Activated B cell treated with CpG ODN at 0.5 μM for 24 hours (primary cell): ENCODE measurements around the gene CSDE1. TPM values are rescaled to one million over a fixed set of nuclear protein-coding genes. Genes with fewer than 3 reads are reported as not detected.

Experiments used
- ATAC-seq: fragments of 200-7000 bp; cut with Tn5 transposase; one replicate; pipeline ENCODE4 v1.10.0; 2021; ENCODE audit warnings: low read depth, mild to moderate bottlenecking, moderate library complexity
- CTCF ChIA-PET: fragments of 350-600 bp; sonication (Branson Sonifier 250); formaldehyde crosslinking; loops from one replicate; lab custom pipeline; 2021; ENCODE audit warnings: antibody characterized with exemption; lab: Charles Lee
- POLR2A ChIA-PET: fragments of 350-600 bp; sonication (Branson Sonifier 250); formaldehyde crosslinking; loops from one replicate; lab custom pipeline; 2021; ENCODE audit warnings: antibody characterized with exemption; lab: Charles Lee
- DNase-seq: peaks from one replicate; pipeline ENCODE4 v3.0.0; 2022
- H3K27ac Mint-ChIP-seq: one replicate; pipeline ENCODE4 v1.8.0; 2020; ENCODE audit warnings: mixed read lengths
- H3K27me3 Mint-ChIP-seq: one replicate; pipeline ENCODE4 v1.8.0; 2021; ENCODE audit warnings: mixed read lengths
- H3K36me3 Mint-ChIP-seq: one replicate; pipeline ENCODE4 v1.8.0; 2021; ENCODE audit warnings: low read depth, mixed read lengths
- H3K4me1 Mint-ChIP-seq: one replicate; pipeline ENCODE4 v1.8.0; 2021; ENCODE audit warnings: mixed read lengths
- H3K4me3 Mint-ChIP-seq: one replicate; pipeline ENCODE4 v1.8.0; 2020; ENCODE audit warnings: mild to moderate bottlenecking, mixed read lengths
- H3K9me3 Mint-ChIP-seq: one replicate; pipeline ENCODE4 v1.8.0; 2020; ENCODE audit warnings: mixed read lengths
- intact Hi-C: fragments of 100-400 bp; cut with micrococcal nuclease; formaldehyde crosslinking; loops from one replicate; pipeline ENCODE4 v1.15.1; 2024
- total RNA-seq: library from RNA; stranded (reverse); gene quantifications from 2 replicates; pipeline ENCODE4 v1.2.3, GENCODE V29; 2022
- TF ChIP-seq, protein P1 (sequence below): fragments of 200-600 bp; IDR thresholded peaks from one replicate; pipeline ENCODE4 v1.8.0; 2022; ENCODE audit warnings: antibody characterized with exemption, mild to moderate bottlenecking

Gene CSDE1
- total RNA-seq, 1 donor from 2014 or later, result 416 TPM

DNA sequence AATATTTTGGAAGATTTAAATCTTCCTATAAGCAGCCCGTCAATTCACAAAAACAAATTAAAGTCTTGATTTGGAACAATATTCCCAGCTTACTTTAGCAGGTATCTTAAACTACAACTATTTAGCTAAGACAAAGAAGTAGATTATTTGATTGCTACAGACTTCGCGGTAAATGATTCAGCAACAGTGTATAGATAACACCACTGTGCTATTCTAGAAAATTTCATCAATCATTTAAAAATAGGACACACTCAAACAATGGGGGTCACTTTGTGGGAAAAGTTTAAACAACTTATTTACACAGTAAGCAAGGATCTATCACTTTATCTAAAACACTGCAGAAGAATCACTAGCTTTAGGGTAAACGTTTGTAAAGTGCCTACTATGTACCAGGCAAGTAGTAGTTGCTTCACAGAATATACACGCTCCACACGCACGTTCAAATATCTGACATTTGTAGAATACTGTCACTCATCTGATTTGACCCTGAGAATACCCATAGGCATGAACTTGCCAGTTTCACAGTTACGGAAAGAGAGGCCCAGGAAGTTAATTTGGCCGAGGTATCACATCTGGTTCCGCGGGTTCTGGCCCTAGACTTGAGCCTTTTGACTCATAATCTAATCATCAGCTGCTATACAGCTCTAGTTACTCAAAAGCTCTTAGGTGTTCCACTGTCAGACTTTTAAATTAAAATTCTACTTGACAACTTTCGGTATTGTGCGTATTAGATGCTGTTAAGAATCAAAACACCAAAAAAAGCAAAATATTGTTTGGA, 88.8 kb downstream of the CSDE1 start:
- Mint-ChIP-seq H3K4me1 (peaks cover 10% of the 10 kb centered on the region), H3K9me3 (no peaks in the 10 kb centered on the region), H3K27ac (no peak overlapping the region), H3K4me3 (peak overlapping the region; percentile 94), H3K36me3 (peaks cover 2% of the 10 kb centered on the region), H3K27me3 (peaks cover 20% of the 10 kb centered on the region)
- TF ChIP-seq, protein P1, sequence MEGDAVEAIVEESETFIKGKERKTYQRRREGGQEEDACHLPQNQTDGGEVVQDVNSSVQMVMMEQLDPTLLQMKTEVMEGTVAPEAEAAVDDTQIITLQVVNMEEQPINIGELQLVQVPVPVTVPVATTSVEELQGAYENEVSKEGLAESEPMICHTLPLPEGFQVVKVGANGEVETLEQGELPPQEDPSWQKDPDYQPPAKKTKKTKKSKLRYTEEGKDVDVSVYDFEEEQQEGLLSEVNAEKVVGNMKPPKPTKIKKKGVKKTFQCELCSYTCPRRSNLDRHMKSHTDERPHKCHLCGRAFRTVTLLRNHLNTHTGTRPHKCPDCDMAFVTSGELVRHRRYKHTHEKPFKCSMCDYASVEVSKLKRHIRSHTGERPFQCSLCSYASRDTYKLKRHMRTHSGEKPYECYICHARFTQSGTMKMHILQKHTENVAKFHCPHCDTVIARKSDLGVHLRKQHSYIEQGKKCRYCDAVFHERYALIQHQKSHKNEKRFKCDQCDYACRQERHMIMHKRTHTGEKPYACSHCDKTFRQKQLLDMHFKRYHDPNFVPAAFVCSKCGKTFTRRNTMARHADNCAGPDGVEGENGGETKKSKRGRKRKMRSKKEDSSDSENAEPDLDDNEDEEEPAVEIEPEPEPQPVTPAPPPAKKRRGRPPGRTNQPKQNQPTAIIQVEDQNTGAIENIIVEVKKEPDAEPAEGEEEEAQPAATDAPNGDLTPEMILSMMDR, result no peak
- ChIA-PET CTCF (interaction anchor here (1.2 kb wide), 1 partner anchor 47 kb away, joined by 4 read pairs; the partner anchor contains the start of gene NRAS), POLR2A (interaction anchor here (0.6 to 1.2 kb wide), 2 partner anchors 89 to 911 kb away, joined by 3 to 5 read pairs; partner anchors contain the start of gene CSDE1)
- intact Hi-C loops, result no loop called here
- ATAC-seq (no peak), DNase-seq (no peak)

DNA sequence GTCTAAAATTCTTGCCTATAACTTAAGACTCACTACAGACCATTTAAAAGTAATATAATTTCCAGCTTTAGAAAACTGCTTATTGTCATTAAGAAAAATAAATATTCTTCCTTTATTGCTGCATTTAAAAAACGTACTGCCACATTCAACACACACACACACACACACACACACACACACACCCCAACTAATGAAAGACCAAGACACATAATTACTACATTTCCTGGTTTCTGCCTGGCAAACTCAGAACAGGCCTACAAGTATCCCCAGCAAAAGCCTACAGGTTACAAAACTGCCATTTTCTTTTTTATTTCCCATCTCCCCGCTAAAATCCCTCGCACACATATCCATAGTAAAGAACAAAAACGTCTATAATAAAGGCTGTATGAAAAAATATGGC, 89.4 kb downstream of the CSDE1 start:
- Mint-ChIP-seq H3K36me3 (peaks cover 2% of the 10 kb centered on the region), H3K4me3 (peak overlapping the region; percentile 94), H3K27me3 (peaks cover 20% of the 10 kb centered on the region), H3K27ac (no peak overlapping the region), H3K9me3 (no peaks in the 10 kb centered on the region), H3K4me1 (peaks cover 10% of the 10 kb centered on the region)
- ChIA-PET CTCF (no interaction called here), POLR2A (no interaction called here)
- DNase-seq, result no peak
- no peak for ATAC-seq
- TF ChIP-seq, protein P1, result no peak
- intact Hi-C loops, result no loop called here

DNA sequence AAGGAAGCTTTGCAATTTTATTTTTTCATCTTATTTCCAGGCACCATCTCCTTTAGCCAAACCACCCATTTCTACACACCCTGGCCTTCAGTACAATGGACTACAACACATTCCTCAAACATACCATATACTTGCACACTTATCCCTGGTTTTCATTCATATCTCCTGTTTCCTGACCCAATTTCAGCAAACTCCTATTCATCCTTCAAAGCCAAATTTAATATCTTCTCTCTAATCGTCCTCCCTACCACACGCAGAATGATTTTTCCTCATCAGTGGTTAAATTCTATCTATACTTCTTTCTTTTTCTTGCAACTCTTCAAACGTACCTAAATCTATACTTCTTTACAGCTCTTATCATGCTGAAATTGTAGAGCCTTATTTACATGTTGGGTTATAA, 90.8 kb downstream of the CSDE1 start:
- Mint-ChIP-seq H3K36me3 (peaks cover 2% of the 10 kb centered on the region), H3K9me3 (no peaks in the 10 kb centered on the region), H3K4me3 (no peak overlapping the region), H3K4me1 (peaks cover 10% of the 10 kb centered on the region), H3K27ac (no peak overlapping the region), H3K27me3 (peaks cover 20% of the 10 kb centered on the region)
- DNase-seq, result no peak
- ChIA-PET POLR2A (no interaction called here), CTCF (no interaction called here)
- intact Hi-C loops, result no loop called here
- no peak for ATAC-seq
- TF ChIP-seq, protein P1, result no peak

Other genes with a start within 250 kb of the CSDE1 start
- gene TRIM33, start 246.8 kb downstream of the CSDE1 start, total RNA-seq, result 38.4 and 41.2 TPM in 2 replicates
- 33.1 and 36.3 TPM in 2 replicates for gene BCAS2, start 176.4 kb downstream of the CSDE1 start, total RNA-seq
- gene DENND2C, start 87.9 kb downstream of the CSDE1 start, total RNA-seq, result 0.20 and 0.32 TPM in 2 replicates
- not detected in 2 replicates for gene AMPD1, start 62.4 kb downstream of the CSDE1 start, total RNA-seq
- gene NRAS, start 41.2 kb downstream of the CSDE1 start, total RNA-seq, result 53.3 and 55.5 TPM in 2 replicates
- 38.4 and 44.2 TPM in 2 replicates for gene SIKE1, start 22.7 kb upstream of the CSDE1 start, total RNA-seq
- gene SYCP1, start 96.9 kb upstream of the CSDE1 start, total RNA-seq, result not detected in 2 replicates